Tibial nerve (tissue), 4 donors: ENCODE measurements around the gene WWTR1.

Experiments used
- CTCF ChIP-seq, 5 experiments: fragments of 200-600 bp in 3 of 5; fragments of 450-650 bp in 2 of 5; sonication (generic) in 3 of 5; IDR thresholded peaks; one replicate each; pipeline ENCODE4 v1.5.1; 2016 to 2019; ENCODE audit warnings: antibody characterized with exemption in 5 of 5, mild to moderate bottlenecking in 3 of 5, moderate library complexity in 2 of 5
- EP300 ChIP-seq, 2 donors: sonication (generic); formaldehyde crosslinking; IDR thresholded peaks; one replicate each; pipeline ENCODE4 v1.6.1; 2017; ENCODE audit warnings: antibody characterized with exemption in 2 of 2, mild to moderate bottlenecking in 1 of 2
- POLR2A ChIP-seq, 2 donors: fragments of 450-650 bp; IDR thresholded peaks; one replicate each; pipeline ENCODE4 v1.6.1; 2017; ENCODE audit warnings: antibody characterized with exemption in 2 of 2, mild to moderate bottlenecking in 2 of 2, moderate library complexity in 2 of 2

GRCh38 chr3:149480326-149481017 lies 177.4 kb downstream of the WWTR1 start:
- no peak for TF ChIP-seq POLR2A (IDR thresholded peaks at IDR 0.05)
- peak; percentile 62 to 86 (median 78) for TF ChIP-seq CTCF (IDR thresholded peaks at IDR 0.05)
- peak in 1 of 2 donors; percentile 50 for TF ChIP-seq EP300 (IDR thresholded peaks at IDR 0.05)
